Measurements from ENCODE around the gene ZNF581.

ZNF581 gene

GRCh38 chr19:55670280-55671053, 27.0 kb downstream of the ZNF581 start:
- Histone ChIP-seq H3K36me3 (ENCODE audit: insufficient read depth, low read length) (peaks cover 83% of the 10 kb centered on the region), H4K20me1 (ENCODE audit: insufficient read depth, low read length) (no peaks in the 10 kb centered on the region)

GRCh38 chr19:55671054-55671378, 27.6 kb downstream of the ZNF581 start:
- Histone ChIP-seq H3K4me2 (ENCODE audit: low read length) (no peak overlapping the region), H3K4me3 (ENCODE audit: low read depth, low read length, poor library complexity, severe bottlenecking) (no peak overlapping the region), H3K9me3 (ENCODE audit: low read length) (no peaks in the 10 kb centered on the region), H3F3A (ENCODE audit: insufficient read depth, low read length) (no peaks in the 10 kb centered on the region; the same call in 1 of the 2 replicates), H3K79me2 (ENCODE audit: insufficient read depth, low read length) (peaks cover 7% of the 10 kb centered on the region), H3K27me3 (ENCODE audit: insufficient read depth, low read length) (no peaks in the 10 kb centered on the region), H3K27ac (ENCODE audit: low read depth, low read length, poor library complexity, severe bottlenecking) (no peak overlapping the region), H2AFZ (ENCODE audit: low read length) (no peak overlapping the region), H3K9ac (ENCODE audit: low read length) (no peak overlapping the region), H4K20me1 (ENCODE audit: insufficient read depth, low read length) (no peaks in the 10 kb centered on the region), H3K4me1 (ENCODE audit: insufficient read depth, low read length, severe bottlenecking) (peaks cover 29% of the 10 kb centered on the region), H3K36me3 (ENCODE audit: insufficient read depth, low read length) (peaks cover 78% of the 10 kb centered on the region), H3K9me2 (ENCODE audit: low read depth, low read length) (no peaks in the 10 kb centered on the region)
- TF ChIP-seq CTCF (IDR thresholded peaks at IDR 0.05; ENCODE audit: low read length), result no peak

More at GRCh38 chr19:55670280-55671053, 27.0 kb downstream of the ZNF581 start:
- H3K9me3 ChIP-seq (ENCODE audit: low read length), result no peaks in the 10 kb centered on the region
- H3K4me2 ChIP-seq (ENCODE audit: low read length), result no peak overlapping the region
- no peaks in the 10 kb centered on the region for H3K9me2 ChIP-seq (ENCODE audit: low read depth, low read length)
- H3F3A ChIP-seq (ENCODE audit: insufficient read depth, low read length), result no peaks in the 10 kb centered on the region; the same call in 1 of the 2 replicates
- TF ChIP-seq EZH2 (IDR thresholded peaks at IDR 0.05; ENCODE audit: borderline replicate concordance, low read length), result no peak
- no peak for TF ChIP-seq CTCF (IDR thresholded peaks at IDR 0.05; ENCODE audit: low read length)
- H3K9ac ChIP-seq (ENCODE audit: low read length), result no peak overlapping the region
- H3K27me3 ChIP-seq (ENCODE audit: insufficient read depth, low read length), result no peaks in the 10 kb centered on the region
- no peak overlapping the region for H3K4me3 ChIP-seq (ENCODE audit: low read depth, low read length, poor library complexity, severe bottlenecking)
- H3K79me2 ChIP-seq (ENCODE audit: insufficient read depth, low read length), result peaks cover 1% of the 10 kb centered on the region
- H3K27ac ChIP-seq (ENCODE audit: low read depth, low read length, poor library complexity, severe bottlenecking), result no peak overlapping the region
- no peak overlapping the region for H2AFZ ChIP-seq (ENCODE audit: low read length)
- peaks cover 25% of the 10 kb centered on the region for H3K4me1 ChIP-seq (ENCODE audit: insufficient read depth, low read length, severe bottlenecking)

GRCh38 chr19:55672418-55672817, 29.0 kb downstream of the ZNF581 start:
- no peak overlapping the region for H3K9ac ChIP-seq (ENCODE audit: low read length)
- H3K4me2 ChIP-seq (ENCODE audit: low read length), result no peak overlapping the region
- no peak overlapping the region for H3K27ac ChIP-seq (ENCODE audit: low read depth, low read length, poor library complexity, severe bottlenecking)
- H3K79me2 ChIP-seq (ENCODE audit: insufficient read depth, low read length), result peaks cover 20% of the 10 kb centered on the region
- no peaks in the 10 kb centered on the region; the same call in 1 of the 2 replicates for H3F3A ChIP-seq (ENCODE audit: insufficient read depth, low read length)
- no peaks in the 10 kb centered on the region for H3K27me3 ChIP-seq (ENCODE audit: insufficient read depth, low read length)
- H2AFZ ChIP-seq (ENCODE audit: low read length), result no peak overlapping the region
- no peaks in the 10 kb centered on the region for H3K9me2 ChIP-seq (ENCODE audit: low read depth, low read length)
- H4K20me1 ChIP-seq (ENCODE audit: insufficient read depth, low read length), result no peaks in the 10 kb centered on the region
- H3K9me3 ChIP-seq (ENCODE audit: low read length), result no peaks in the 10 kb centered on the region
- TF ChIP-seq EZH2 (IDR thresholded peaks at IDR 0.05; ENCODE audit: borderline replicate concordance, low read length) (no peak), CTCF (IDR thresholded peaks at IDR 0.05; ENCODE audit: low read length) (no peak)
- peaks cover 43% of the 10 kb centered on the region for H3K4me1 ChIP-seq (ENCODE audit: insufficient read depth, low read length, severe bottlenecking)
- H3K36me3 ChIP-seq (ENCODE audit: insufficient read depth, low read length), result peaks cover 64% of the 10 kb centered on the region
- H3K4me3 ChIP-seq (ENCODE audit: low read depth, low read length, poor library complexity, severe bottlenecking), result no peak overlapping the region
